PC-3 (cell line): Measurements from ENCODE around the gene SUSD6. TPM values are rescaled to one million over a fixed set of nuclear protein-coding genes. Genes with fewer than 3 reads are reported as not detected.

Source experiments
- ATAC-seq: fragments of 200-7000 bp; cut with Tn5 transposase; 2 replicates; pipeline ENCODE4 v1.9.1; 2020; ENCODE audit warnings: mild to moderate bottlenecking, moderate library complexity
- BruUV-seq: library from RNA; stranded (reverse); fragments of 400-500 nt; replicated peaks from 2 replicates; lab custom pipeline; 2021; lab: Mats Ljungman, UMichigan
- CTCF ChIA-PET: fragments of 300-600 bp; sonication (Branson Sonifier 250); formaldehyde crosslinking; loops from one replicate; lab custom pipeline; 2022; ENCODE audit warnings: antibody characterized with exemption; lab: Charles Lee
- POLR2A ChIA-PET: fragments of 300-600 bp; sonication (Branson Sonifier 250); formaldehyde crosslinking; loops from one replicate; lab custom pipeline; 2022; ENCODE audit warnings: antibody characterized with exemption; ENCODE audit not compliant: unreplicated experiment; lab: Charles Lee
- DNase-seq: peaks from one replicate; pipeline ENCODE4 v3.0.0-alpha.2; 2015
- H2AFZ ChIP-seq: fragments of 300-600 bp; sonication (generic); 2 replicates; pipeline ENCODE4 v1.6.0; 2016; ENCODE audit warnings: antibody characterized with exemption, low read length
- H3F3A ChIP-seq: fragments of 300-600 bp; sonication (generic); one replicate; pipeline ENCODE4 v1.6.0; 2017; ENCODE audit warnings: antibody characterized with exemption, low read length, control low read depth, mild to moderate bottlenecking; ENCODE audit not compliant: unreplicated experiment
- H3K27ac ChIP-seq: fragments of 300-600 bp; sonication (generic); 2 replicates; pipeline ENCODE4 v1.5.1; 2016; ENCODE audit warnings: mild to moderate bottlenecking, low read length
- H3K27me3 ChIP-seq: fragments of 300-600 bp; sonication (generic); 2 replicates; pipeline ENCODE4 v1.6.1; 2016; ENCODE audit warnings: low read length, mixed read lengths
- H3K36me3 ChIP-seq: fragments of 300-600 bp; sonication (generic); 2 replicates; pipeline ENCODE4 v1.6.1; 2016; ENCODE audit warnings: low read depth, mixed run types, low read length, mixed read lengths
- H3K4me1 ChIP-seq: fragments of 300-600 bp; sonication (generic); 2 replicates; pipeline ENCODE4 v1.5.1; 2016; ENCODE audit warnings: low read length; ENCODE audit not compliant: insufficient read depth
- H3K4me2 ChIP-seq: fragments of 300-600 bp; sonication (generic); 2 replicates; pipeline ENCODE4 v1.6.0; 2016; ENCODE audit warnings: low read length
- H3K4me3 ChIP-seq: fragments of 300-600 bp; sonication (generic); 2 replicates; pipeline ENCODE4 v1.5.1; 2016; ENCODE audit warnings: mild to moderate bottlenecking, low read length, mixed read lengths
- H3K79me2 ChIP-seq: fragments of 300-600 bp; sonication (generic); 2 replicates; pipeline ENCODE4 v1.6.1; 2017; ENCODE audit warnings: low read length, mixed read lengths
- H3K9ac ChIP-seq: fragments of 300-600 bp; sonication (generic); 2 replicates; pipeline ENCODE4 v1.6.0; 2016; ENCODE audit warnings: mild to moderate bottlenecking, low read length
- H3K9me2 ChIP-seq: fragments of 300-600 bp; sonication (generic); replicated peaks from 2 replicates; pipeline ENCODE4 v1.6.1; 2016; ENCODE audit warnings: mixed run types, low read length, mixed read lengths
- H3K9me3 ChIP-seq: fragments of 300-600 bp; sonication (generic); 2 replicates; pipeline ENCODE4 v1.6.1; 2016; ENCODE audit warnings: low read length, mixed read lengths
- H4K20me1 ChIP-seq: fragments of 300-600 bp; sonication (generic); 2 replicates; pipeline ENCODE4 v1.6.1; 2016; ENCODE audit warnings: low read length, mixed read lengths
- EZH2 ChIP-seq: fragments of 300-600 bp; sonication (generic); IDR thresholded peaks from one replicate; pipeline ENCODE4 v1.6.1; 2017; ENCODE audit warnings: antibody characterized with exemption, mild to moderate bottlenecking, low read length; ENCODE audit not compliant: unreplicated experiment
- EZH2phosphoT487 ChIP-seq: fragments of 300-600 bp; sonication (generic); IDR thresholded peaks from 2 replicates; pipeline ENCODE4 v1.6.1; 2018; ENCODE audit warnings: mild to moderate bottlenecking, antibody characterized with exemption, low read length, borderline replicate concordance
- intact Hi-C: fragments of 100-400 bp; cut with micrococcal nuclease; formaldehyde crosslinking; loops from 2 replicates; pipeline ENCODE4 v1.9.0; 2023
- total RNA-seq: library from RNA; depleted of rRNA; stranded (reverse); fragments of >200 nt; gene quantifications from 2 replicates; pipeline ENCODE4 v1.2.3, GENCODE V29; 2014
- TF ChIP-seq, protein P1 (sequence below): fragments of 300-600 bp; sonication (generic); conservative IDR thresholded peaks from 2 replicates; pipeline ENCODE4 v1.5.1; 2017; ENCODE audit warnings: antibody characterized with exemption, low read depth, mild to moderate bottlenecking, low read length

SUSD6 gene
- total RNA-seq, 1 experiment from 2014 or later: 6.1 TPM

DNA sequence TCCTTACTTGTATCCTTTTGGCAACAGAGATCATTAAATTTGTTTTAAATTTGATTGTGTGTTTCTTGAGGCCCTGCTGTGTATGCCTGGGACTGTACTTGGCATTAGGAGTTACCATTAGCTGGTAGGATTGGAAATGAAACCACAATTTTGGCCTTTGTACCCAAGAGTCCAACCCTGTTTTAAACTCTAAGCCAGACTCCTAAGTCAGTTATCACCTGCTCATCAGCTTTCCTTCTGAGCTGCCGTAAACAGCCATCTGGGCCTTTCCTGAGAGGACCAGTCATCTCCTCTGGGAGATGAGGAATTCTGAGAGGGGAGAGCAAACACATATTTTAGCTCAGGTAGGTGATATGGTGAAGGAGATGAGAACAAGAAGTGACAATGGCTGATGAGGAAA is 81.2 kb downstream of the SUSD6 start:
- Histone ChIP-seq H3K27ac (no peak overlapping the region), H3K79me2 (no peaks in the 10 kb centered on the region), H3K4me1 (no peaks in the 10 kb centered on the region), H4K20me1 (no peaks in the 10 kb centered on the region), H3K9me2 (no peaks in the 10 kb centered on the region), H2AFZ (no peak overlapping the region), H3K27me3 (no peaks in the 10 kb centered on the region), H3K9ac (no peak overlapping the region), H3K4me2 (no peak overlapping the region), H3K4me3 (no peak overlapping the region), H3K9me3 (no peaks in the 10 kb centered on the region), H3K36me3 (no peaks in the 10 kb centered on the region), H3F3A (no peaks in the 10 kb centered on the region)
- ATAC-seq (no peak), DNase-seq (no peak)
- no TSS peak for BruUV-seq
- TF ChIP-seq, protein P1, sequence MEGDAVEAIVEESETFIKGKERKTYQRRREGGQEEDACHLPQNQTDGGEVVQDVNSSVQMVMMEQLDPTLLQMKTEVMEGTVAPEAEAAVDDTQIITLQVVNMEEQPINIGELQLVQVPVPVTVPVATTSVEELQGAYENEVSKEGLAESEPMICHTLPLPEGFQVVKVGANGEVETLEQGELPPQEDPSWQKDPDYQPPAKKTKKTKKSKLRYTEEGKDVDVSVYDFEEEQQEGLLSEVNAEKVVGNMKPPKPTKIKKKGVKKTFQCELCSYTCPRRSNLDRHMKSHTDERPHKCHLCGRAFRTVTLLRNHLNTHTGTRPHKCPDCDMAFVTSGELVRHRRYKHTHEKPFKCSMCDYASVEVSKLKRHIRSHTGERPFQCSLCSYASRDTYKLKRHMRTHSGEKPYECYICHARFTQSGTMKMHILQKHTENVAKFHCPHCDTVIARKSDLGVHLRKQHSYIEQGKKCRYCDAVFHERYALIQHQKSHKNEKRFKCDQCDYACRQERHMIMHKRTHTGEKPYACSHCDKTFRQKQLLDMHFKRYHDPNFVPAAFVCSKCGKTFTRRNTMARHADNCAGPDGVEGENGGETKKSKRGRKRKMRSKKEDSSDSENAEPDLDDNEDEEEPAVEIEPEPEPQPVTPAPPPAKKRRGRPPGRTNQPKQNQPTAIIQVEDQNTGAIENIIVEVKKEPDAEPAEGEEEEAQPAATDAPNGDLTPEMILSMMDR: no peak
- TF ChIP-seq EZH2phosphoT487 (no peak), EZH2 (no peak)
- intact Hi-C loops: no loop called here
- ChIA-PET POLR2A (no interaction called here), CTCF (no interaction called here)

DNA sequence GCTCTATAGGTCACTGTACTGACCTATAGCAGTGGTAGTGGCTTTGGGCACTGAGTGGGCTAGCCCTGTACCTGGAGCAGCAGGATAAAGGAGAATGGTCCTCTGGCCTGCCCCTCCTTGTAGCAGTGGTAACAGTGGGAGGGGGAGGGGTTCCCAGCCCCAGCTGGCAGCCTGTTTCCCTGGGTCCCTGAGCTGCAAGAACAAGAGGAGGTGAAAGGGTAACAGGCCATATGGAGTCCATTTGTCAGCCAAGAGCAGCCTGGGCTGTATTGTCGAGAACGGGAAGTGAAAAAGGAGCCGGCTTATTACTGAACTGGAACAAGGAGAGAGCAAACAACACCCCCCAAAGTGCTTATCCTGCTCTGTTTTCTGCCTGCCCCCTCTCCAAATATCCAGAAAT is 81.7 kb downstream of the SUSD6 start:
- no peak for ATAC-seq
- CTCF ChIA-PET: no interaction called here
- no peaks in the 10 kb centered on the region for H3K79me2 ChIP-seq
- H4K20me1 ChIP-seq: no peaks in the 10 kb centered on the region
- H3K9me2 ChIP-seq: no peaks in the 10 kb centered on the region
- no peak overlapping the region for H2AFZ ChIP-seq
- no peaks in the 10 kb centered on the region for H3K36me3 ChIP-seq
- BruUV-seq: no TSS peak
- DNase-seq: no peak
- H3K4me2 ChIP-seq: no peak overlapping the region
- H3K9me3 ChIP-seq: no peaks in the 10 kb centered on the region
- H3F3A ChIP-seq: no peaks in the 10 kb centered on the region
- no peak overlapping the region for H3K9ac ChIP-seq
- H3K27ac ChIP-seq: no peak overlapping the region
- no peak overlapping the region for H3K4me3 ChIP-seq
- POLR2A ChIA-PET: no interaction called here
- no peaks in the 10 kb centered on the region for H3K27me3 ChIP-seq
- no peaks in the 10 kb centered on the region for H3K4me1 ChIP-seq
- TF ChIP-seq EZH2phosphoT487: no peak
- intact Hi-C loops: no loop called here

DNA sequence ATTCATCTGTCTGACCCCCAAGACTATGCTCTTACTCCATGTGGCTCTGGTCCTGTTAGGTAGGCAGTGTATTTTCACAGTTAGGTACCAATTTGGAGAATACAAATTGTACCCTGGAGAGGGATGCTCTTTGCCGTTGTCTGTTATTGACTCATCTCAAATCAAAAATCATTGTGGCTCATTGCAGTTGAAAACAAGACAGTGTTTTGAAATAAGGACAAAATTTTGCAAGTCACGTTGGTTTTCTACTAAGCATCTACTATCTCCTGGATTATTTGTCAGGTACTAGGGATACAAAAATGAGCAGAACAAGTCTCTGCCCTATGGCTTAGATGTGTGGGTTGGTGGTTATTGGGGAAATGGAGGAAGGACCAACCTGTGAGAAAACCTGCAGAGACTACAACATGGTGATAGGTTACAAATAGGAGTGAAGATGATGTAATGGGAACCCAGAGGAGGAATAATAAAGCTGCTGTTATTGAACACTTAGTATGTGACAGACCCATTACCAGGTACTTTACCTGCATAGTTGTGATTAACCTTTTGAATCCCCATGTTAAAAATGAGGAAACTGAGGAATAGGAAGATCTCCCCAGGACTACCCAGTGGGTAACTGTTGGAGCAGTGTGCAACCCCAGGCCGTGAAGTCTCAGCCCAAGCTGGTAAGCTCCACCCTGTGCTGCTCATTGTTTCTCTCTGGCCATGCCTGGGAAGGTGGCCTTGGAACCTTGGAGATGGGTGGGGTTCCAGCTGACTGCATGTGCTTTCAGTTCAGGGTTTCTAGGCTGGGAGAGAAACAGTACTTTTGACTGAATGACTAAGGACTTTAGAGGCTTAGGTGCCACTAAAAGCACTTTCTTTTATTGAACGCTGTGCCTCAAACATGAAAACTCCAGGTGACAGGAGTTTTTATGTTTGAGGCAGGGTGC is 82.7 kb downstream of the SUSD6 start:
- no TSS peak for BruUV-seq
- H3K27me3 ChIP-seq: no peaks in the 10 kb centered on the region
- no peaks in the 10 kb centered on the region for H3F3A ChIP-seq
- H2AFZ ChIP-seq: no peak overlapping the region
- no peak overlapping the region for H3K4me3 ChIP-seq
- no peaks in the 10 kb centered on the region for H3K79me2 ChIP-seq
- no peaks in the 10 kb centered on the region for H4K20me1 ChIP-seq
- ChIA-PET POLR2A (no interaction called here), CTCF (no interaction called here)
- H3K36me3 ChIP-seq: no peaks in the 10 kb centered on the region
- no peak for ATAC-seq
- no peaks in the 10 kb centered on the region for H3K9me2 ChIP-seq
- H3K27ac ChIP-seq: no peak overlapping the region
- no peaks in the 10 kb centered on the region for H3K9me3 ChIP-seq
- intact Hi-C loops: no loop called here
- TF ChIP-seq EZH2phosphoT487 (no peak), EZH2 (no peak)
- TF ChIP-seq, protein P1: no peak
- H3K9ac ChIP-seq: no peak overlapping the region
- H3K4me2 ChIP-seq: no peak overlapping the region
- DNase-seq: no peak
- no peaks in the 10 kb centered on the region for H3K4me1 ChIP-seq
